ENCODE measurements around the gene ACER2. TPM values are rescaled to one million over a fixed set of nuclear protein-coding genes. Genes with fewer than 3 reads are reported as not detected.

Gene ACER2
- total and polyA plus RNA-seq, 10 of the 15 experiments (the other 5 are each of a cell fraction or from before 2014, with no cell fraction given), result 0.07 to 3.1 (median 2.2) TPM

GRCh38 chr9:19466280-19466639 lies 57.5 kb downstream of the ACER2 start (continued):
- no peak for TF ChIP-seq ELK1 (IDR thresholded peaks at IDR 0.05; ENCODE audit: low read depth, low read length)

GRCh38 chr9:19469271-19469670 lies 60.5 kb downstream of the ACER2 start:
- in situ Hi-C loops (cut with MboI) (loop anchor here (25.0 kb wide), 1 partner anchor 1207 kb away; no protein-coding TSS in a partner anchor), intact Hi-C loops (cut with micrococcal nuclease; ENCODE audit: unreplicated experiment) (no loop called here)
- no peaks in the 10 kb centered on the region for H3K9me3 ChIP-seq (replicated peaks; ENCODE audit: control insufficient read depth, insufficient read depth, low read length)
- POLR2A ChIA-PET, result no interaction called here
- H3K79me2 ChIP-seq (ENCODE audit: control insufficient read depth, insufficient read depth, low read length), result no peaks in the 10 kb centered on the region
- FAIRE-seq (no peak), DNase-seq (ENCODE audit: low read depth, low spot score) (no peak), ATAC-seq (no peak)
- SMC1A ChIA-PET (ENCODE audit: uncharacterized antibody, unreplicated experiment), result no interaction called here
- no TSS peak for BruUV-seq (replicated peaks)
- H2AFZ ChIP-seq (ENCODE audit: control insufficient read depth, low read depth, low read length), result no peak overlapping the region
- H3K4me3 ChIP-seq, result no peak overlapping the region
- 32% methylated on average over 3 of the region's 3 CpGs for WGBS (ENCODE audit: insufficient coverage, insufficient replicate concordance, low lambda C conversion rate, missing lambda C conversion rate)
- H3K27me3 ChIP-seq (replicated peaks in 1 of 2; ENCODE audit: control insufficient read depth in 2 of 2, insufficient read depth in 2 of 2, low read length in 1 of 2), result no peaks in the 10 kb centered on the region; a peak in 1 of 4 replicates
- no peaks in the 10 kb centered on the region for H3K36me3 ChIP-seq (ENCODE audit: control insufficient read depth in 2 of 2, insufficient read depth in 2 of 2, low read length in 1 of 2)
- no peak overlapping the region for H3K4me2 ChIP-seq (ENCODE audit: control insufficient read depth, insufficient read depth)
- H3K4me1 ChIP-seq (ENCODE audit: control insufficient read depth, insufficient read depth, low read length), result no peaks in the 10 kb centered on the region
- RAD21 ChIA-PET (ENCODE audit: unreplicated experiment), result no interaction called here
- CTCF ChIA-PET, result interaction anchor here (2.5 kb wide), 1 partner anchor 10 kb away, joined by 8 read pairs; no protein-coding TSS in a partner anchor
- H4K20me1 ChIP-seq (ENCODE audit: control insufficient read depth, insufficient read depth), result no peaks in the 10 kb centered on the region
- H3K27ac ChIP-seq (ENCODE audit: control insufficient read depth, insufficient read depth), result no peak overlapping the region
- H3K9ac ChIP-seq (ENCODE audit: control insufficient read depth, insufficient read depth, low read length), result no peak overlapping the region
- TF ChIP-seq ATF3 (IDR thresholded peaks at IDR 0.05; ENCODE audit: borderline replicate concordance, extremely low read depth, low read depth, low read length) (no peak), ZNF274 (IDR thresholded peaks at IDR 0.05; ENCODE audit: insufficient read depth, insufficient read length) (no peak), IRF4 (IDR thresholded peaks at IDR 0.05; ENCODE audit: low read depth, low read length) (no peak), ZNF24 (IDR thresholded peaks at IDR 0.05) (no peak), BRCA1 (IDR thresholded peaks at IDR 0.05; ENCODE audit: low read depth, low read length) (no peak), EZH2 (IDR thresholded peaks at IDR 0.05; ENCODE audit: borderline replicate concordance, control insufficient read depth, low read depth, low read length) (no peak), PRDM15 (CRISPR knock-in tag; IDR thresholded peaks at IDR 0.05) (no peak), WRNIP1 (IDR thresholded peaks at IDR 0.05; ENCODE audit: borderline replicate concordance, low read depth, low read length) (no peak), ETV6 (conservative IDR thresholded peaks at IDR 0.05 in 1 of 2, IDR thresholded peaks at IDR 0.05 in 1 of 2; ENCODE audit: borderline replicate concordance in 1 of 2, low read depth in 1 of 2) (no peak), ESRRA (IDR thresholded peaks at IDR 0.05; ENCODE audit: low read length) (no peak), CBFB (IDR thresholded peaks at IDR 0.05; ENCODE audit: low read depth) (no peak), RAD21 (IDR thresholded peaks at IDR 0.05; ENCODE audit: insufficient read depth, low read depth, low read length) (no peak), SKIL (IDR thresholded peaks at IDR 0.05; ENCODE audit: low read depth, poor library complexity, severe bottlenecking) (no peak)

Measured in GM12878 (cell line).